K562 (cell line): ENCODE measurements around the gene RABL6. TPM values are rescaled to one million over a fixed set of nuclear protein-coding genes. Genes with fewer than 3 reads are reported as not detected.

Experiments used
- ATAC-seq: fragments of 200-7000 bp; cut with Tn5 transposase; 3 replicates; pipeline ENCODE4 v1.9.1; 2020; ENCODE audit warnings: moderate library complexity
- BruUV-seq: library from RNA; stranded (reverse); fragments of 400-500 nt; replicated peaks from 2 replicates; lab custom pipeline; 2021; lab: Mats Ljungman, UMichigan
- CTCF ChIA-PET: fragments of 300-600 bp; formaldehyde crosslinking; extraction: SDS; loops from one replicate; lab custom pipeline; 2021; ENCODE audit warnings: low intra/inter-chr PET ratio; lab: Yijun Ruan, JAX
- POLR2A ChIA-PET: fragments of 300-600, 350-650 bp; sonication (Branson Sonifier 250); formaldehyde crosslinking; extraction: SDS; loops from one replicate; lab custom pipeline; 2021; ENCODE audit warnings: antibody characterized with exemption, inconsistent platforms; lab: Yijun Ruan, JAX
- DNase-seq, 4 experiments: peaks; one replicate each; pipeline versions ENCODE4 v3.0.0 to v3.0.0-alpha.2; 2011 to 2018; ENCODE audit warnings: low spot score in 3 of 4, mixed read lengths in 3 of 4; ENCODE audit errors: extremely low read depth in 1 of 4
- FAIRE-seq: peaks from 2 replicates; lab custom pipeline; 2011; peaks lifted over from hg19 to GRCh38; lab: Jason Lieb, UNC
- H2AFZ ChIP-seq: 2 replicates; pipeline ENCODE4 v1.6.0; 2011; ENCODE audit warnings: low read depth, low read length, control low read depth, inconsistent platforms
- H3K27ac ChIP-seq: fragments of 200-600 bp; 3 replicates; pipeline ENCODE4 v1.8.0; 2011; ENCODE audit warnings: low read depth, mild to moderate bottlenecking, control low read depth, inconsistent platforms, low read length, moderate library complexity, mixed read lengths; ENCODE audit errors: extremely low read depth
- H3K27me3 ChIP-seq, 2 experiments: fragments of 300-600 bp in 1 of 2; 2 replicates in 1 of 2; 3 replicates in 1 of 2; pipeline versions ENCODE4 v1.6.0 to v1.8.0; 2011; ENCODE audit warnings: inconsistent platforms in 2 of 2, low read length in 2 of 2, mild to moderate bottlenecking in 1 of 2, mixed read lengths in 1 of 2, moderate library complexity in 1 of 2; ENCODE audit not compliant: control insufficient read depth in 2 of 2, insufficient read depth in 2 of 2
- H3K36me3 ChIP-seq: fragments of 300-600 bp; 3 replicates; pipeline ENCODE4 v1.8.0; 2011; ENCODE audit warnings: mild to moderate bottlenecking, low read length, inconsistent platforms; ENCODE audit not compliant: control insufficient read depth, insufficient read depth
- H3K4me1 ChIP-seq, 2 experiments: fragments of 200-600 bp in 1 of 2; replicated peaks in 1 of 2; 2 replicates in 1 of 2; 3 replicates in 1 of 2; pipeline versions ENCODE4 v1.5.1 to v1.8.0; 2011; ENCODE audit warnings: inconsistent platforms in 2 of 2, low read length in 2 of 2, mild to moderate bottlenecking in 1 of 2, mixed read lengths in 1 of 2, moderate library complexity in 1 of 2; ENCODE audit not compliant: control insufficient read depth in 2 of 2, insufficient read depth in 2 of 2
- H3K4me2 ChIP-seq: 2 replicates; pipeline ENCODE4 v1.6.1; 2011; ENCODE audit warnings: low read length, control low read depth, inconsistent platforms, mixed read lengths; ENCODE audit not compliant: insufficient read depth
- H3K4me3 ChIP-seq: fragments of 200-600 bp; sonication (generic), shearing (Covaris generic); 2 replicates; pipeline ENCODE4 v1.5.1; 2016; ENCODE audit warnings: control low read depth, inconsistent platforms
- H3K79me2 ChIP-seq: fragments of 200-600 bp; 3 replicates; pipeline ENCODE4 v1.8.0; 2011; ENCODE audit warnings: low read length, inconsistent platforms; ENCODE audit not compliant: control insufficient read depth, insufficient read depth
- H3K9ac ChIP-seq, 2 experiments: 2 replicates each; pipeline versions ENCODE4 v1.6.0 to v1.6.1; 2011; ENCODE audit warnings: low read depth in 2 of 2, low read length in 2 of 2, control low read depth in 1 of 2, inconsistent platforms in 1 of 2, mild to moderate bottlenecking in 1 of 2, mixed read lengths in 1 of 2; ENCODE audit not compliant: insufficient read depth in 1 of 2
- H3K9me1 ChIP-seq: one replicate; pipeline ENCODE4 v1.6.0; 2011; ENCODE audit warnings: inconsistent platforms, mild to moderate bottlenecking, low read length, moderate library complexity; ENCODE audit not compliant: control insufficient read depth, insufficient read depth
- H3K9me3 ChIP-seq: replicated peaks from 2 replicates; pipeline ENCODE4 v1.5.1; 2011; ENCODE audit warnings: low read depth, low read length, inconsistent platforms; ENCODE audit not compliant: control insufficient read depth, insufficient read depth
- H4K20me1 ChIP-seq: replicated peaks from 2 replicates; pipeline ENCODE4 v1.6.1; 2011; ENCODE audit warnings: low read length, inconsistent platforms, mixed read lengths; ENCODE audit not compliant: control insufficient read depth, insufficient read depth
- ATF3 ChIP-seq, 2 experiments: fragments of 450-650 bp in 1 of 2; sonication (generic) in 1 of 2; formaldehyde crosslinking in 1 of 2; IDR thresholded peaks in 1 of 2; conservative IDR thresholded peaks in 1 of 2; 2 replicates each; pipeline versions ENCODE4 v1.6.1 to v1.8.1; 2016 to 2023; ENCODE audit warnings: mild to moderate bottlenecking in 2 of 2, moderate library complexity in 2 of 2, inconsistent platforms in 1 of 2, missing genetic modification reagents in 1 of 2
- BCL6 ChIP-seq: fragments of 250-450 bp; sonication (Bioruptor Pico); IDR thresholded peaks from 2 replicates; pipeline ENCODE4 v1.4.0; 2020
- GTF2A2 ChIP-seq: IDR thresholded peaks from 2 replicates; pipeline ENCODE4 v1.6.1; 2016; ENCODE audit warnings: mild to moderate bottlenecking, missing genetic modification characterization, missing compliant biosample characterization
- MAFF ChIP-seq: IDR thresholded peaks from 2 replicates; pipeline ENCODE4 v1.6.1; 2012; ENCODE audit warnings: low read length, improper control_type of control experiment
- SMARCC2 ChIP-seq: fragments of 450-650 bp; IDR thresholded peaks from 2 replicates; pipeline ENCODE4 v1.6.1; 2017; ENCODE audit warnings: antibody characterized with exemption, moderate library complexity, mild to moderate bottlenecking, low read depth
- ZFP30 ChIP-seq: fragments of 250-450 bp; sonication (Bioruptor Pico); IDR thresholded peaks from 2 replicates; pipeline ENCODE4 v1.8.0; 2022; ENCODE audit warnings: moderate library complexity, mild to moderate bottlenecking, inconsistent platforms, borderline replicate concordance
- ZNF347 ChIP-seq: fragments of 450-650 bp; formaldehyde crosslinking; IDR thresholded peaks from 2 replicates; pipeline ENCODE4 v1.4.0; 2020; ENCODE audit warnings: low read depth, mild to moderate bottlenecking, moderate library complexity
- ZNF695 ChIP-seq: fragments of 450-650 bp; formaldehyde crosslinking; IDR thresholded peaks from 2 replicates; pipeline ENCODE4 v1.4.0; 2020; ENCODE audit warnings: mild to moderate bottlenecking, moderate library complexity
- WGBS: fragments of 100-300 bp; shearing (Covaris generic); methylation state at CpG from one replicate; pipeline ENCODE4 v1.1.6; 2016; ENCODE audit warnings: low coverage, mixed read lengths; ENCODE audit not compliant: insufficient coverage; ENCODE audit errors: missing lambda C conversion rate; 5-methylcytosine and 5-hydroxymethylcytosine counted together
- in situ Hi-C: fragments of 300-500 bp; cut with MboI; formaldehyde crosslinking; loops from 4 replicates; pipeline ENCODE4 v1.15.0; 2018; ENCODE audit warnings: inconsistent platforms, mixed read lengths
- intact Hi-C: fragments of 100-400 bp; cut with micrococcal nuclease; formaldehyde crosslinking; loops from 2 replicates; pipeline ENCODE4 v1.14.2; 2022
- polyA plus RNA-seq, 8 experiments: library from polyadenylated mRNA; depleted of rRNA in 4 of 8; stranded (reverse) in 5 of 8; unstranded in 3 of 8; fragments of >200 nt; fragmentation: Nextera tagmentation in 2 of 8; fragmentation: Illumina TruSeq in 1 of 8; extraction: Ambion mirVana in 2 of 8; extraction: Trizol in 1 of 8; gene quantifications; 2 replicates each; pipeline versions ENCODE4 v1.2.1 to v1.2.3, GENCODE V29; 2011 to 2014; ENCODE audit warnings: inconsistent platforms in 1 of 8, missing spikeins in 1 of 8
- total RNA-seq, 7 experiments: library from RNA; depleted of rRNA in 6 of 7; stranded (reverse); fragments of >200 nt in 6 of 7; fragmentation: Illumina TruSeq in 2 of 7; extraction: Trizol in 2 of 7; gene quantifications; 2 replicates each; pipeline versions ENCODE4 v1.2.1 to v1.2.3, GENCODE V29; 2011 to 2021; ENCODE audit warnings: low replicate concordance in 1 of 7
- TF ChIP-seq, protein P1 (sequence below): sonication (generic); formaldehyde crosslinking; IDR thresholded peaks from 2 replicates; pipeline ENCODE4 v1.8.1; 2023; ENCODE audit warnings: mild to moderate bottlenecking, missing genetic modification reagents

RABL6 gene
- total and polyA plus RNA-seq, 9 of the 15 experiments (the other 6 are each of a cell fraction or from before 2014, with no cell fraction given): 5.6 to 181 (median 84.5) TPM

DNA sequence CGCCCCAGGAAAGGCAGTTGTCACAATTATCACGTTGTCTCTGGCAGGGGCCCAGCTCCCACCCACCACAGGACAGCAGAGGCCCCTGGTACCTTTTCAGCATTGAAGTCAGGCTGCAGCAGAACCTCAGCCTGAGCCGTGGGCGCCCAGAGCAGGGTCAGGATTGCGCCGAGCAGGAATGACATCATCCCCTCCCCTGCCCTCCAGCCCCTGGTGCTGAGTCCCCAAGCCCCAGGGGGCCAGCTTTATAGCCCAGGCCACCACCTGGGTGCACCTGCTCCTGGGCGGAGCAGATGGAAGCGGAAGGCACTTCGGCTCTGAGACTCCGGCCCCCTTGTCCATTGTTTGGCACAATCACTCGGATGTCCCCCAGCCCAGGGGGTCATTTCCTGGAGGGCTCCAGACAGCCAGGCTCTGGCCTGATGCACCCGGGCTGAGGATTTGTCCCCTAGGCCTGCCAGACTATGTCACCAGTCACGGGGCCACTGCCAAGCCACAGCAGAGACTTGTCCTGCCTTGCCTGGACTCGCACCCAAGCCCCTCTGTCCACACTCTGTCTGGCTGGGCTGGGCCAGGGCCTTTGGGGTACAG lies 43.4 kb upstream of the RABL6 start, which contains the start of gene LCN15:
LCN15 (minus strand) TSS at position 218 of the 591 bp plus-strand sequence; CDS start at position 188, 30 bp downstream.
- Histone ChIP-seq H2AFZ (peak within 1 kb of the TSS; percentile 80), H3K27me3 (peaks cover 0 to 5% of the 10 kb centered on the region in 2 experiments; a peak in 1 of 5 replicates), H3K9me1 (no peaks in the 10 kb centered on the region), H3K79me2 (no peaks in the 10 kb centered on the region), H3K4me1 (peaks cover 16 to 68% of the 10 kb centered on the region in 2 experiments; a peak in 4 of 5 replicates), H3K4me2 (peak within 1 kb of the TSS; percentile 58), H3K36me3 (no peaks in the 10 kb centered on the region), H3K27ac (no peak within 1 kb of the TSS)
- POLR2A ChIA-PET: interaction anchor here (1.5 kb wide), 1 partner anchor 38 kb away, joined by 4 read pairs; no protein-coding TSS in a partner anchor
- in situ Hi-C loops: no loop called here
- WGBS: 75% methylated on average over 14 of the region's 14 CpGs
- BruUV-seq: no TSS peak
- CTCF ChIA-PET: interaction anchor here (0.7 kb wide), 1 partner anchor 20 kb away, joined by 3 read pairs; no protein-coding TSS in a partner anchor
- no peak for ATAC-seq
- TF ChIP-seq ZFP30 (CRISPR knock-in tag) (no peak), MAFF (no peak), GTF2A2 (tag) (no peak), BCL6 (no peak), ZNF695 (CRISPR knock-in tag) (no peak), SMARCC2 (no peak), ZNF347 (no peak), ATF3 (IDR thresholded peaks at IDR 0.05) (peak; percentile 34), ATF3 (CRISPR knock-in tag; conservative IDR thresholded peaks at IDR 0.05) (no peak)
- TF ChIP-seq, protein P1, sequence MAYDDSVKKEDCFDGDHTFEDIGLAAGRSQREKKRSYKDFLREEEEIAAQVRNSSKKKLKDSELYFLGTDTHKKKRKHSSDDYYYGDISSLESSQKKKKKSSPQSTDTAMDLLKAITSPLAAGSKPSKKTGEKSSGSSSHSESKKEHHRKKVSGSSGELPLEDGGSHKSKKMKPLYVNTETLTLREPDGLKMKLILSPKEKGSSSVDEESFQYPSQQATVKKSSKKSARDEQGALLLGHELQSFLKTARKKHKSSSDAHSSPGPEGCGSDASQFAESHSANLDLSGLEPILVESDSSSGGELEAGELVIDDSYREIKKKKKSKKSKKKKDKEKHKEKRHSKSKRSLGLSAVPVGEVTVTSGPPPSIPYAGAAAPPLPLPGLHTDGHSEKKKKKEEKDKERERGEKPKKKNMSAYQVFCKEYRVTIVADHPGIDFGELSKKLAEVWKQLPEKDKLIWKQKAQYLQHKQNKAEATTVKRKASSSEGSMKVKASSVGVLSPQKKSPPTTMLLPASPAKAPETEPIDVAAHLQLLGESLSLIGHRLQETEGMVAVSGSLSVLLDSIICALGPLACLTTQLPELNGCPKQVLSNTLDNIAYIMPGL (CRISPR knock-in tag): no peak
- TF ChIP-seq, all 486 proteins: peak for 1
- FAIRE-seq (no peak), DNase-seq (no peak)
- Histone ChIP-seq H3K9me3 (no peaks in the 10 kb centered on the region), H3K4me3 (no peak within 1 kb of the TSS), H3K9ac (peak within 1 kb of the TSS in 1 of 2 experiments; percentile 83; a peak in 2 of 4 replicates), H4K20me1 (no peaks in the 10 kb centered on the region)
- intact Hi-C loops: no loop called here
